NOMO-1 treated with DMSO at 0.1 percent for 48 hours (cell line): ENCODE data around the gene RAB4A.

Source experiments
- DNase-seq: peaks from one replicate; lab custom pipeline; 2025; ENCODE audit not compliant: unreplicated experiment; lab: John Stamatoyannopoulos, UW

RAB4A gene

GRCh38 chr1:229270547-229271447, at the start of gene RAB4A:
Gene RAB4A, plus strand, starts transcription at chr1:229271111. Its CDS starts 229 bp downstream, at chr1:229271340.
- peak; percentile 78 for DNase-seq

- DNase-seq = no peak
Observed at GRCh38 chr1:229222081-229222480, 48.8 kb upstream of the RAB4A start.

GRCh38 chr1:229223498-229223897, 47.4 kb upstream of the RAB4A start:
- no peak for DNase-seq

- no peak for DNase-seq
Observed at GRCh38 chr1:229224308-229224707, 46.6 kb upstream of the RAB4A start.

GRCh38 chr1:229225331-229225782, 45.6 kb upstream of the RAB4A start:
- DNase-seq = peak; percentile 68

- DNase-seq = no peak
Observed at GRCh38 chr1:229226796-229227195, 44.1 kb upstream of the RAB4A start.

- peak; percentile 71 for DNase-seq
Observed at GRCh38 chr1:229227298-229227919, 43.5 kb upstream of the RAB4A start.

- DNase-seq = no peak
Observed at GRCh38 chr1:229228522-229228921, 42.4 kb upstream of the RAB4A start.

GRCh38 chr1:229229137-229229720, 41.7 kb upstream of the RAB4A start:
- peak; percentile 21 for DNase-seq

GRCh38 chr1:229229721-229230139, 41.2 kb upstream of the RAB4A start:
- DNase-seq = peak; percentile 22

- DNase-seq = peak; percentile 83
Observed at GRCh38 chr1:229230140-229230892, 40.6 kb upstream of the RAB4A start.

- peak; percentile 22 for DNase-seq
Observed at GRCh38 chr1:229230893-229231753, 39.8 kb upstream of the RAB4A start.

- no peak for DNase-seq
Observed at GRCh38 chr1:229231754-229232119, 39.2 kb upstream of the RAB4A start.

- DNase-seq = no peak
Observed at GRCh38 chr1:229234870-229235472, 35.9 kb upstream of the RAB4A start.

- no peak for DNase-seq
Observed at GRCh38 chr1:229237320-229237719, 33.6 kb upstream of the RAB4A start.

GRCh38 chr1:229238231-229238630, 32.7 kb upstream of the RAB4A start:
- DNase-seq = no peak

GRCh38 chr1:229238674-229239415, 32.1 kb upstream of the RAB4A start:
- no peak for DNase-seq

- DNase-seq = no peak
Observed at GRCh38 chr1:229240532-229240931, 30.4 kb upstream of the RAB4A start.

GRCh38 chr1:229241390-229241789, 29.5 kb upstream of the RAB4A start:
- no peak for DNase-seq
